NCI-H2196 treated with DMSO at 0.1 percent for 48 hours (cell line): ENCODE measurements around the gene SH3YL1.

Experiments
- DNase-seq: peaks from one replicate; lab custom pipeline; 2025; ENCODE audit not compliant: unreplicated experiment; lab: John Stamatoyannopoulos, UW

The SH3YL1 gene

DNA sequence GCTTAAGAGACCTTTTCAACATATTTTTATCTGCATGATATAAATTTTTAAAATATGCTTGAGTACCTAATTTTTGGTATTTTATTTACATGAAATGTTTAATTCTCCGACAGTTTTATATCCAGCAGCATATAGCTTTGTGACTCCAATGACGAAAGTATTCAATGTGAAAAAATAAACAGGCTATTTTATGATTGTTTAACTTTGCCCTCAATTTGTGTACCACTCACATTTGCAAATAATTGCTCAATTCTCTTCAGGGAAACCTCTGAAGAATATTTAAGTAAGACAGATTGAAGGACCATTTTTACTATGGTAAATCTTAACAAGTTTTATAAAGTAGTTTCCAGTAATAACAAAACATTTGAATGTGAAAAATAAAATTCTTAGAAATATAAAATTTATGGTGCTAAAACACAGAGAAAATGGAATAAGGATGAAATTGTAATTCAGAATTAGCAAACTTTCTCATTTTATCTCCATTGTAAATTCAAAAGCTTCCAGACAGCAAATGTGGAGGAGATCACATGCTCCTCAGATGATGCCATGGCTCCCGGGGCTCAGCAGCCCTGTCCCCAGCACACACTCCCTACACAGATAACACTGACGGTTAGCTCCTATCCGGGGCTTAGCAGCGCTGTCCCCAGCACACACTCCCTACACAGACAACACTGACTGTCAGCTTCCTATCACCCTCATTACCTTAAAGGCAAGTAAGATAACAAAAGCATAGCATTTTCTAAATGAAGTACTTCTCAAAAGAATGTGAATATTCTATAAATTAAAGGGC, 39.7 kb downstream of the SH3YL1 start:
- DNase-seq, result no peak

DNA sequence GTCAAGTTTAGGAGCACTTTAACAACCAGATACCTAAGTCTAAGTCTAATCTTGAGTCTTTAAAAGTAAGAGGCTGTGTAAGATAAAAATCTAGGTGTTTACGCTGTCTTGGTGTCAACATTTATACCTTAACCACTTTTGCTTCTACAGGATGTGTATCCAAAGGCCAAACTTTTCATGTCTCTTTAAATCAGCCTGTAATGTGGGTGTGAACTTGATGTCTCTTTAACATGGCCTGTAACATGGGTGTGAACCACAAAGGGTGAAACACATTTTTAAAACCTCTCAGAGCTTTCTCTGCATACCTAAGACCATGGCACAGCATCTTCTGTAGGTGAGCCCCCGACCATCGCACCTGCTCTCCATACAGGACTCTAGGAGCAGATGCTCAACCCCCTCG, 40.4 kb downstream of the SH3YL1 start:
- no peak for DNase-seq

DNA sequence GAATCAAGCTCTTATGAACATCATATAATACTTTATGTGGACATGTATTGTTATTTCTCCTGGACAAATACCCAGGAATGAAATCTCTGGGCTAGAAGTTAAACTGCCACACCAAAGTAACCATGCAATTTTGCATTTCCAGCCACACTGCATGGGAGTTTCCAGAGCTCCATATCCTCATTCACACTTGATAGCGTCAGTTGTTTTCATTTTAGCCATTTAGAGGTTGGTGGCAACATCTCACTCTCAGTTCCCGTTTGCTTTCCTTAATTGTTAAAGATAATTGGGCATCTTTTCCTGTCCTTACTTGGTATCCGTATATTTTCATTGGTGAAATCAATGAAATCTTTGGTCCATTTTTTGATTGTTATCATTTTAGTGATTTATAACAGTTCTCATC, 47.8 kb downstream of the SH3YL1 start:
- no peak for DNase-seq

DNA sequence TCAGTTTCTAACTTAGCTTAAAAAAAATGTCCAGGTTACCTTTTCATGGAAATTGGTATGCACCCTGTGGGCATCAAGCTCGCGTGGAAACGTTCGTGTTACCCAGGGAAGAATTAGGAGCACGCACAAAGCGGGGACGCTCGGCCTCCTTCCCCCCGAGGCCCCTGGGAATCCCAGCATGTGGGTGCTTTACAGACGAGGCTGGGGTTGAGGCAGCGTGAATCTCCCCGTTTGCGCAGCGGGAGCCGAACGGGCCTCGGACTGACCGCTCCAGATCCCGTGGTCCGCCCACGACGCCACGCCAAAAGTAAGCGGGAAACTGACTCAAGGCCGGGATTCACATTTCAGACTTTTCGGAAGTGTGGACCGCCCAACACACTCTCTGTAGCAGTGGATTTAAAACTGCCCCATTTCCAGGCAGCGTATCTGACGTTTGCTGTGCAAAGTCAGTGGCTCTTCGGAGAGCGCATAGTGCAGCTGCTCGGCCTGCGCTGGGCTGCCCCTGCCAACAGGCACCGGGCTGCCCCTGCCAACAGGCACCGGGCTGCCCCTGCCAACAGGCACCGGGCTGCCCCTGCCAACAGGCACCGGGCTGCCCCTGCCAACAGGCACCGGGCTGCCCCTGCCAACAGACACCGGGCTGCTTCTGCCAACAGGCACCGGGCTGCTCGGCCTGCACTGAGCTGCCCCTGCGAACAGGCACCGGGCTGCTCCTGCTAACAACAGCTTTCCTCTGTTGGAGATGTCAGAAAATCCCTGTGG, 49.7 kb downstream of the SH3YL1 start:
- no peak for DNase-seq

DNA sequence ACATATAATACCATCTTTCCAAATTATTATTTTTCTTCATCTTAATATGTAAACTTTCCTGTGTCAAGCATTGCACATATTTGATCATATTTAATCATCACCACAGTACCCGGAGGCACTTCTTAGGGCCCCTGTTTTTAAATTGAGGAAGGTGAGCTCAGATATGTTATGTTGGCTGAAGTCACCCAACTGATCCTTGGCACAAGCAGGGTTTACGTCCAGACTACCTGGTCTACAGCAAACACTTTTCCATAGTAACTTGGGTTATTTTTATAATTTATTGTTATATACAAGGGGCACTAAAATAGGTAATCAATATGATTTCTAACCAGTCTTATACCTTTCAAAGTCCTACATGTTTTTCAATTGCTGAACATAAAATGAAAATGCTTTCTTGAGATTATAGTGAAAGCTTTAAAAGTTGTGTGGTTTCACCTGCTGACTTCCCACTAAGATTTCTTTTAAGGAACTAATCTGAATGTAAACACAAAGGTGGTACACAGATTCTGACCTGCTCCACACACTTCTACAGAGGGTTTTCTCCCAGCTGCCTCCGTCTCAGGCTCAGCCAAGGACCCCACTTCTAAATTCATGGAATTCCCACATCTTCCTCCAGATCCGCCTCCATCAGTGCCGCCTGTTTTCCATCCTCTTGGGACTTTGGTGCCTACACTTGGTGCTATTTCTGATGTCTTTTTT, 52.2 kb downstream of the SH3YL1 start:
- no peak for DNase-seq

DNA sequence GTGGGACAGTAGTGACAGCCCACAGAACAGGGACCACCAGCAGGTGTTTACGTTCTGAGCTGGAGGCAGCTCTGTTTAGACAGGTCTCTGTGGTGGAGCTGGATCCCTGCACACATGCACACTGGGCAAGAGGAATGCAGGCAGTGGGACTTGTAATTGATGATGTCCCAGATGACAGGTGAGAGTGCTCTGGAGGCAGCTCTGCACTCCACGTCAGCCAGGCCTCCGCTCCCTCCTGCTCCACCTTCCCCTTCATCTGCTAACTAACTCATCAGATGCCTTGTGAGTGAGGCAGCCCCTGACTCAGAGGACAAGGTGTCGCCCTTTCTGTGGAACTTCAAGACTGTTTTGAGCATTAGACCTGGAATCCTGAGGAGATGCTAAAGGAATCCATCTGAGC, 53.2 kb downstream of the SH3YL1 start:
- no peak for DNase-seq

DNA sequence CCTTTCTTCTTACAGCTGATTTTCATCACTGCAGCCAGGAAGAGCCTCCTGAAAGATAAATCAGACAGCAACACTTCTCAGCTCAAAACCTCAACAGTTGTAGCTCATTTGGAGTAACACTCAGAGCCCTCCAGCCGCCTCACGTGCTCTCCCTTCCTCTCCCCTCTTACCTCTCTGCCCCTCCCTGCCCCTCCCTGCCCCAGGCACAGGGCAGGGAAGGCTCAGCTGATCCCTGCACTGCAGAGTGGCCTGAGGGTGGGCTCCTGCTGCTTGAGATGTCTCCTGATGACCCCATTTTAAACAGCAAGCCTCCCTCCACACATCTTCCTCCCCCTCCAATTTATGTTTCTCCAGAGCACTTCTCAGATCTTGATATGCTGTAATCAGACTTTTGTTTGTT, 54.4 kb downstream of the SH3YL1 start:
- DNase-seq, result no peak

DNA sequence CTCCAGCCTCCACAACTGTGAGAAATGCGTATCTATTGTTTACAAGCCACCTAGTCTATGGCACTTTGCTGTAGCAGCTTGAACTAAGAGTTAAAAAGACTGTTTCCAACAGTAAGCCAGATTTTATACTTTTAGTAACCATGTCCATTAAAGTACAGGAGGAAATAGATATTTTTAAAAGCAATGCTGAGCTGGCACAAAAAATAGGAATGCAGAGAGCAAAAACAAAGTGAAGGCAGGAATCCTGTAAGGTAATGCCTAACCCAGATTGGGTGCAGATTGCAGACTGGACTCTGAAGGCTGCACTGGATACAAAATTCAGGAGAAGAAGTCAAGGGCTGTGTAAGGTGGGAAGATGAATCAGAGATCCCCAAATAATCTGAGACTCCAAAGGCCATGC, 55.5 kb downstream of the SH3YL1 start:
- no peak for DNase-seq

DNA sequence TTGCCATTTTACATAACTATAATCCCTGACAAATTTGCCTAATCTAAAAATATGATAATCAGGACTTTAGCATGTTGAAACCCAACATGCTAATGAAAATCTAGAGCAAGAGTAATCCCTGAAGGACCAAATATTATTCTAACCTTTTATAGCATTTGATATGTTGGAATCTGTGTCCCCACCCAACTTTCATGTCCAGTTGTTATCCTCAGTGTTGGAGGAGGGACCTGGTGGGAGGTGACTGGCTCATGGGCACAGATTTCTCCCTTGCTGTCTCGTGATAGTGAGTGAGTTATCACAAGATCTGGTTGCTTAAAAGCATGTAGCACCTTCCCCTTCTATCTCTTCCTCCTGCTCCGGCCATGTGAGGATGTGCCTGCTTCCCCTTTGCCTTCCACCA, 59.8 kb downstream of the SH3YL1 start:
- no peak for DNase-seq

DNA sequence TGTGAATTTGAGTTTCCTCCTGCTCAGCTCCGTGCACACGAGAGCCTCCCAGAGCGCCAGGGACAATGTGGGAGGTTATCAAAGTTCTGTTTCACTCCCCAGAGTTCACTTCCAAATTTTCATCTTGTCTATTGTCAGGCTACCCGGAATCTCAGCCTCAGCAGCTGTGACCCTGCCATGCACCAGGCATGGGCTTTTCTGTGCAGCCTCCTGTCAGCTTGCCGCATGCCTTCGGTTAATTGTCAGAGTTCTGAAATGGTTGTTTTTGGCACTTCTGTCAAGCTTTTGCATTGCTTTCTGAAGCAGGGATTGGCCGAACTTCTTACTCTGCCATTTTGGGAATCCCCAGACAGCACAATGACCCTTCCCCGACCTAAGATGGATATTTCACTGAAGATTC, 60.4 kb downstream of the SH3YL1 start:
- no peak for DNase-seq

DNA sequence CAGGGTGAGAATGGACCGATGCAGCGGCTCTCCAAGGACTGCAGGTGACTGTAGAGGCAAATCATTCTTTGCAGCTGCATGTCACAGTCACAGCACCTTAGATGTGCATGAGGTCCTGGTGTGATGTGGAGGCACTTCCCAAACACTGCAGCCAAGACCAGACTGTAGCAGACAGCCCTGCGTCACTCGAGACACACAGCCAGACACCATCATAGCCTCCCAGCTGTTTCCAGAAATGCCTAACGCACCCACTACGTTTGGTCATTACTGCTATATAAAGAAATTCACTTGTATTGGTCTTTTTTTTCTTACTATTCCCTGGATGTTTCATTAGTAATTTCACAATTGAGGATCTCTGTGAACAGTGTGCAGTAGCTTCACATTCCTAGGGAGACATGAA, 60.9 kb downstream of the SH3YL1 start:
- no peak for DNase-seq

DNA sequence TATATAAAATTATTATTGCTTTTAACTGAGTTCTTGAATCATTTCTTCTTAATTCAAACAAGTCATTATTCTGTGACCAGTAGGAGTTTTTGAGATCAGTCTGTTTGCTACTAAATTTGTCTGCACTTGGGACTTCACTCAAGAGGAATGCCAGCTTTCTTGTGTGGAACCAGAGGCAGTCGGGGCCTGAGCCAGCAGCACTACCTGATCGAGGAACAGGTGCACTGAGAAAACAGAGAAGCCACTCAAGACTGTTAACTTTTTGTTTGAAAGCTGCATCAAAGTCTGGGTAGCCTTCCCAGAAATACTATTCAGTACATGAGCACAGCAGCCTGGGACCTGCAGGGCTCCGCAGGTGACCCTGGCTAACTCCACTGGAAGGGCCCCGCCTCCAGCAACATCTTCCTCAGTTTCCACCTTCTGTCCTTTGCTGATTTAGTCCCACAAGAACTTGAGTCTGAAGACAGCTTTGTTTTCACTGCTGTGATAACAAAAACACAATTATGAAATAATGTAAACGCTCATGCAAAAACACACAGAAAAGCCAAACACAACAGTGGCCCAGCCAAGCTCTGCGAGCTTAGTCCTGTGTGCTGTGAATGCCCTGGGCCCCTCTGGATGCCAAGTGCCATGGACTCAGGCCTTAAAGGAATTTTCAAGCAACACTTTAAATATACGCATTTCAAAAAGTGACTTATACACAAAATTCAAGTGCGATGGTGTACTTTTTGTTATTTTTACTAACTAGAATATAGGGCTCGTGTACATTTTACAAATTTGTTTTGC, 62.0 kb downstream of the SH3YL1 start:
- DNase-seq, result no peak

DNA sequence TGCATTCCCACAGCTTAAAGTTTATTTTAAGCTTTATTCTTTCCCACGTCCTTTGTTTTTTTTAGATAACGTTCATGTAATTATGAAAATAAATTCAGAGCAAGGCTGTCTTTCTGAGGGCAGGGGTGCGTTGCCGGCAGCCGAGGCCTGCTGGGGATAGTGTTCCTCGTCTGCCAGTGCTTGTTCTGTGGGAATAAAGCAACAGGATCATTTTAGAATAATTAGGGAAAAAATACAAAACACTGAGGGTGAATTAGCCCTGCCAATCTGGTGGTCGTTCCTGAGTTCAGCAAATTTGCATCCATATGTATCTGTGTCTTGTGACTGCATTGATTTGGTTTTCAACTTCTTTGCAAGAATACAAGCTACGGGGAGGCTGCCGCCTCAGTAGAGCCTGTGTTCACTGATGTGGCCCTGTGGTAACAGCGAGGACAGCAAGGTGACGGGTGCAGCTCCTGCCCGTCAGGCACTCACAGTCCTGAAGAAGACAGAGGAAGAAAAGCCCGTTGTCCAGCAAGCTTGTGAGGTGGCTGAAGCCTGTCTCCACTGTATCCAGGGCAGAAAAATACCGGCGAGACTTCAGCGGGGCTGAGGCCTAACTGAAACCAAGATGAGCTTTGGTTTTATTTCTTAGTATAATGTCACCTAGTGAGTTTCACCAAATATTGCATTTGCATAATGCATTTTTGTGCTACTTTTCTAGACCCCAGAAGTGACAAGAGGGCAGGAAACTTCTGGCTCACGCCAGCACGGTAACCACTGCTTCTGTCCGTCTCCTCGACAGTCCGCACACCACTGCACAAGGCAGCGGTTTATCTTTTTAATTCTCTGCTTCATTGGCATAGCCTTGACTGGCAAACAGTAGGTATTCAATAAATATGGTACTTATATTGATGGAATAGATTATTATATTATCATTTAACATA, 64.5 kb downstream of the SH3YL1 start:
- DNase-seq, result no peak

DNA sequence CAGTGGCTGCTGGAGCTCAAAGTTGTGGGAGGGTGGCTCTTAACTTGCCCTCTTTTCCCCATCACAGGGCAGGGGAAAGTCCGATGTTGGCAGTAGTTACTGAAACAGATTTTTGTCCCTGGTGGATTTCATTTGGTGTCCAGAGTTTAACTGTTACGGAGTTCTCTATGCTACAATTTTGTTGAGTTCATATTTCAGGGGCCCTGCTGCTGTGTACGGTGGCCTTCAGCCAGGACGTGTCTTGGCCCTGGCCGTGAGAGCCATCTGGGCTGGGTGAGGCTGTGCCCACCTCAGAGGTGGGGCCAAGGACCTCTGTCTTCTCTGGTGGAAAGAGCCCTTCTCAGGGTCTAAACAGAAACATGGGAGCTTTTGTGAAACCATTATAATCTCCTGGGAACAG, 67.4 kb downstream of the SH3YL1 start:
- DNase-seq, result no peak

DNA sequence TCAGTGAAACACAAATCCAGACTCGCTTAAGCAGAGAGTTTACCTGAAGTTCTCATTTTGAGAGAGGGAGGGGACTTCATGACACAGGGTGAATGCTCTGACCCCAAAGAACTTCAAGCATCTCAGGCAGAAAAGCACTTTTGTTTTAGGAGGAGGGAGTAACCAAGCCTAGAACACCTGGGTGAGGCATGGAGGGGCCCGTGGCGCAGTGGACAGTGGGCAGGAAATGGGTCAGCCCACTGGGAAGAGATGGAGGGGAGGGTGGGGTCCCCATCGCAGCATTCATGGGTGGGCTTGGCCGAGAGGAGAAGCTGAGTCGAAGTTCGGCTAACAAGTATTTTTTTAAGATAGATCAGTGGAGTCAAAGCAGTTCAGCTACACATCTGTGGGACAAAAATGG, 67.9 kb downstream of the SH3YL1 start:
- DNase-seq, result no peak

DNA sequence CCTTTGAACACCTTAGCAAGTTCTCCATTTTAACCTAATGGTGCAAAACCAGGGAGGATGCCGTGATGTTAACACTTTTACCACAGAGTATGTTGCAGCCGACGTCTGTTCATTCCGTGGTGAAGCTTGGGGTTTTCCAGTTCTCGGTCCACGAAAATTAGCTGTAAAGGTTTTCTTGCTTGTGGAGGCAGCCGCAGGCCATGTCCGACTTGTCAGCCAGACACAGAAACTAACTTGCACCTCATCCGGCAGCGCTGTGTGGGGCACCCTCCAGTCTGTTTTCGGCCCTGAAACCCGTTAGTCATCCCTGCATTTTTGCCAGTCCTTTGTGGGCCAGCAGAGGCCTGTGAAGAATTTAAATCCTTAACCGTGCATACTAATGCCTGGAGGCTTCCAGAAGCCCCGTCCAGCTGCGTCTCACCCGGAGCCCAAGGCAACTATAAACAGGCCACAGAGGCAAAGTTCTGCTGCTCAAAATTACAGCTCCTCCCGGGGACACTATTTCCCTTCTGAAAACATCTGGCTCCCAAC, 70.6 kb downstream of the SH3YL1 start:
- no peak for DNase-seq

DNA sequence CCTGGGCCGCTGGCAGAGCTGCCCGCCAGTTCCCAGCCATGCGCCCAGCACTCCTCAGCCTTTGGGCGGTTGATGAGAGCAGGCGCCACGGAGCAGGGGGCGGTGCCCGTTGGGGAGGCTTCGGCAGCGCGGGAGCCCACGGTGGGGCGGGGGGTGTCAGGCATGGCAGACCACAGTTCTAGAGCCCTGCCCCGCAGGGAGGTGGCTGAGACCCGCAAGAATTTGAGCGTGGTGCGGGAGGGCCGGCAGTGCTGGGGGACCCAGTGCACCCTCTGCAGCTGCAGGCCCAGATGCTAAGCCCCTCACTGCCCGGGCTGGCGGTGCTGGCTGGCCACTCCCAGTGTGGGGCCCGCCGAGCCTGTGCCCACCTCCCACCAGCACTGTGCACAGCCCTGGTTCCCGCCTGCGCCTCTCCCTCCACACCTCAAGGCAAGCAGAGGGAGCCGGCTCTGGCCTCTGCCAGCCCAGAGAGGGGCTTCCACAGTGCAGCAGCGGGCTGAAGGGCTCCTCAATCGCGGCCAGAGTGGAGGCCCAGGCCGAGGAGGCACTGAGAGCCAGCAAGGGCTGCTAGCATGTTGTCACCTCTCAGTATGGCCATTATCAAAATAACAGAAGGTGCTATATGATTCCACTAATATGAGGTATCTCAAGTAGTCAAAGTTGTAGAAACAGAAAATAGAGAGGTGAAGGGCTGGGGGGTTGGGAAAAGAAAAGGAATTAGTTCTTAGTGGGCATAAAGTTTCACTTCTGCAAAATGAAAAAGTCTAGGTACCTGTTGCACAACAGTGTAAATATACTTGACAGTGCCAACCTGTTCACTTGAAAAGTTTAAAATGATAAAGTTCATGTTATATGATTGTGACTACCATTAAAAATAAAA, 72.3 kb downstream of the SH3YL1 start:
- no peak for DNase-seq

DNA sequence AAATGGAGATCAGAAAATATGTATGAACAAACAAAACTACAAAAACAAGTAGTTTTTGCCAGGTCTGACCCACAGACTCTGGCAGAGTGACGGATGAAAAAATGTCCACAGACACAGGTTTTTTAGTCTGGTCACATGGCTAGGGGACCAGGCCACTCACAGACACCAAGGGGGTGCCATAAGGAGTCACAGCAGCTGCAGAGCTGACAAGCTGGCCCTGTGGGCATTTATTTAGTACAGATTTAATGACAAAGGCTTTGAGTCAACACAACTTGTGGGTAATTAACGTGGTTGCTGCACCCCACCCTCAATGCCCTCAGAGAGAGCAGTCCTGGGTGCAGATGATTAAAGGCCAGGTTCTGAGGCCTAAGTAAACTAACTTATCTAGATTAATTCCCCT, 76.0 kb downstream of the SH3YL1 start:
- DNase-seq, result no peak

DNA sequence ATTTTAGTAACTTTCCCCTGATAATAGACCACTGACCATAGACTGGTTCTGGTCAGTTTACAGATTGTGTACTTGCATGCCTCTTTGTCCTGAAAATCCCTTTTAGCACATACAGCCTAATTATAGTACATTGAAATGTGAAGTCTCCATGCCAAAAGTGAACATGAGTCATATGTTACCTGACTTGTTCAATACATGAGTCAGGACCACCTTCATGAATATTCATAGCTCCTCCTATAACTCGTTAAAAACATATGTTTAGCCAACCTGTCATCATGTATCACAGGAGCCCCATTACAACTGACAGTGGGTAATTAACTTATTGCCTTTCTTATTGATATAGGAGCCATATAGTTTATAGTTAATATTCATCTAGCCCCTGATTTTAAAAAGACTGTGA, 78.6 kb downstream of the SH3YL1 start:
- no peak for DNase-seq
